ENCODE data around the gene DOCK1.

DOCK1 gene

DNA sequence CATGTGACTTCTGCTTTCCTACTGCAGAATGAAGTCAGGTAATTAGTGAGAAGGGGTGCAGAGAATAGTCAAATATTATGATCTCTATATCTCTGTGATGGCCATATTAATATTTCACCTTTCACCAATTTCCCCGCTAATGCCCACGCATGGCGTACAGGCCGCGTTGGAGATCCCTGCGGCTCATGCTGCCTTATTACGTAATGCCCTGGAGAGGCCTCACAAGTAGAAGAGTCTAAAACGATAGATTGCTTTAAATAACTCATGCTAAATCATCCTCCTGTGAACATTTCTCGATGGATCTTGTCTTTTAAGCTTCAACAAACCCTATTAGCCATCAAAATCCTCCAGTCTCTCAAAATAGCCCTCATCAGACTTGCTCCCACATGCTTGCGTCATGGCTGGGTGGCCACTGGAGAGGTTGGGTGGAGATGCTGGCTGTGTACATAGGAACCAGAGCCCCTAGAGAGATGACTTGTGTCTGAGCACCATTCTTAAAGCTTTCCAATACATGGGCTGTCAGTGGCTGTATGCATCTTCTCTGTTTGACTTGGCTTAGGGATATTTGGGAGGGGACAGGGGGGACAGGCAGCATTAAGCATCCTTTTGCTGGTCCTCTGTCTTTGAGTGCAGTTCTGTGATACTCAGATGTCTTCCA, 370.7 kb downstream of the DOCK1 start:
- no peak for DNase-seq (ENCODE audit: low spot score)
- in situ Hi-C loops (cut with MboI; ENCODE audit: low pct_unique_long_range_greater_than_20kb, low sequenced_read_pairs, unreplicated experiment), result no loop called here
- TF ChIP-seq, protein P1, sequence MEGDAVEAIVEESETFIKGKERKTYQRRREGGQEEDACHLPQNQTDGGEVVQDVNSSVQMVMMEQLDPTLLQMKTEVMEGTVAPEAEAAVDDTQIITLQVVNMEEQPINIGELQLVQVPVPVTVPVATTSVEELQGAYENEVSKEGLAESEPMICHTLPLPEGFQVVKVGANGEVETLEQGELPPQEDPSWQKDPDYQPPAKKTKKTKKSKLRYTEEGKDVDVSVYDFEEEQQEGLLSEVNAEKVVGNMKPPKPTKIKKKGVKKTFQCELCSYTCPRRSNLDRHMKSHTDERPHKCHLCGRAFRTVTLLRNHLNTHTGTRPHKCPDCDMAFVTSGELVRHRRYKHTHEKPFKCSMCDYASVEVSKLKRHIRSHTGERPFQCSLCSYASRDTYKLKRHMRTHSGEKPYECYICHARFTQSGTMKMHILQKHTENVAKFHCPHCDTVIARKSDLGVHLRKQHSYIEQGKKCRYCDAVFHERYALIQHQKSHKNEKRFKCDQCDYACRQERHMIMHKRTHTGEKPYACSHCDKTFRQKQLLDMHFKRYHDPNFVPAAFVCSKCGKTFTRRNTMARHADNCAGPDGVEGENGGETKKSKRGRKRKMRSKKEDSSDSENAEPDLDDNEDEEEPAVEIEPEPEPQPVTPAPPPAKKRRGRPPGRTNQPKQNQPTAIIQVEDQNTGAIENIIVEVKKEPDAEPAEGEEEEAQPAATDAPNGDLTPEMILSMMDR (IDR thresholded peaks at IDR 0.05; ENCODE audit: extremely low read depth, insufficient read depth, missing control alignments), result no peak

- no peak for DNase-seq (ENCODE audit: low spot score)
- TF ChIP-seq, protein P1 (IDR thresholded peaks at IDR 0.05; ENCODE audit: extremely low read depth, insufficient read depth, missing control alignments), result no peak
- in situ Hi-C loops (cut with MboI; ENCODE audit: low pct_unique_long_range_greater_than_20kb, low sequenced_read_pairs, unreplicated experiment), result no loop called here
Observed at GRCh38 chr10:127276794-127277462, 371.7 kb downstream of the DOCK1 start.

GRCh38 chr10:127278001-127278400, 372.8 kb downstream of the DOCK1 start:
- TF ChIP-seq, protein P1 (IDR thresholded peaks at IDR 0.05; ENCODE audit: extremely low read depth, insufficient read depth, missing control alignments), result no peak
- in situ Hi-C loops (cut with MboI; ENCODE audit: low pct_unique_long_range_greater_than_20kb, low sequenced_read_pairs, unreplicated experiment), result no loop called here
- no peak for DNase-seq (ENCODE audit: low spot score)

GRCh38 chr10:127279334-127279774, 374.1 kb downstream of the DOCK1 start:
- DNase-seq (ENCODE audit: low spot score), result no peak
- in situ Hi-C loops (cut with MboI; ENCODE audit: low pct_unique_long_range_greater_than_20kb, low sequenced_read_pairs, unreplicated experiment), result no loop called here
- TF ChIP-seq, protein P1 (IDR thresholded peaks at IDR 0.05; ENCODE audit: extremely low read depth, insufficient read depth, missing control alignments), result no peak

DNA sequence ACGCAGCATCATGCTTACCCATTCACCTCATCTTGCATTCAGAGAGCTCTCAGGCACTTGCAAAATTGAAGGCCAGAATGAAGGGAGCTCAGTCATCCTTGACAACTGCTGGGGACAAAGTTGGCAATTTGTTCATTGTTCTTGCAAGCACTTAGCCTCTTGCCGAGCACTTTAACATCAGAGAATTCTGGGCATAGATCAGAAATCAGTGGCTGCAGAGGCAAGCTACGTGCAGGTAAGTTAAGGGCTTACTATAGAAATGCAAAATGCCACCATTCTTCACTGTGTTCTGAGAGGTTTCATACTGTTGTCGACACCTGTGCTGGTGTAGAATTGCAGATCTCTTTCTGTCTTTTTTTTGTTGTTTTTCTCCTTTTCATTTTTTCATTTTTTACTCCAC, 375.2 kb downstream of the DOCK1 start:
- TF ChIP-seq, protein P1 (IDR thresholded peaks at IDR 0.05; ENCODE audit: extremely low read depth, insufficient read depth, missing control alignments), result no peak
- DNase-seq (ENCODE audit: low spot score), result no peak
- in situ Hi-C loops (cut with MboI; ENCODE audit: low pct_unique_long_range_greater_than_20kb, low sequenced_read_pairs, unreplicated experiment), result no loop called here

DNA sequence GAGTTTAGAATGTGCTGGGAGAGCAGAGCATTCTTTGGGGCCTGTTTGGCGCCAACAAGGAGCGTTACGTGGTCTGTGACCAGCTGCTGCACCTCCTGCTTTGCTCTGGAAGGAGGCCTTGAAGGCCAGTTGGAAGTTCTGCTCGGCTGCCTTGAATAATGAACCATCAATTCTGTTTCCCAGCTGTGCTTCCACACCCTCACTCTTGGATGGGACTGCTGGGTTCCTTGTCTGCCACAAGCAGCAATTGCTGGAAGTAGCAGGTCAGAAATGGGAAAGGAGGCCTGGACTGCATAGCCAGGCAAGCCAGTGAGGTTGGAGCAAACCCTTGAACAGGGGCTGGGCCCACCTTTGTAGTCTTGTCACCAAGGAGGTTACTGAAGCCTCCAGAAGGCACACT, 377.8 kb downstream of the DOCK1 start:
- TF ChIP-seq, protein P1 (IDR thresholded peaks at IDR 0.05; ENCODE audit: extremely low read depth, insufficient read depth, missing control alignments), result no peak
- no peak for DNase-seq (ENCODE audit: low spot score)
- in situ Hi-C loops (cut with MboI; ENCODE audit: low pct_unique_long_range_greater_than_20kb, low sequenced_read_pairs, unreplicated experiment), result no loop called here
